ENCODE measurements around the gene CREG2.

- TF ChIP-seq EZH2 (IDR thresholded peaks at IDR 0.05; ENCODE audit: borderline replicate concordance, insufficient read depth, low read depth, low read length, poor library complexity, severe bottlenecking) (no peak), CTCF (IDR thresholded peaks at IDR 0.05) (no peak)
Measured at GRCh38 chr2:101410114-101410513, 22.8 kb upstream of the CREG2 start.

All from B cell (primary cell).